Neutrophil (primary cell): ENCODE measurements around the gene ABCC8.

Source experiments
- H3K27ac ChIP-seq: fragments of 200-600 bp; sonication (generic); 2 replicates; pipeline ENCODE4 v1.5.1; 2016; ENCODE audit warnings: mild to moderate bottlenecking, moderate library complexity
- H3K27me3 ChIP-seq: fragments of 200-600 bp; sonication (generic); 2 replicates; pipeline ENCODE4 v1.6.0; 2016; ENCODE audit warnings: mild to moderate bottlenecking
- H3K36me3 ChIP-seq: fragments of 200-600 bp; sonication (generic); 2 replicates; pipeline ENCODE4 v1.5.1; 2017
- H3K4me1 ChIP-seq, 2 experiments: fragments of 200-600 bp in 1 of 2; sonication (generic) in 1 of 2; 1 replicate in 1 of 2; 2 replicates in 1 of 2; pipeline versions ENCODE4 v1.5.1 to v1.6.1; 2013 to 2016; ENCODE audit warnings: low read depth in 1 of 2, low read length in 1 of 2, mild to moderate bottlenecking in 1 of 2, moderate library complexity in 1 of 2; ENCODE audit not compliant: control insufficient read depth in 1 of 2, insufficient read depth in 1 of 2
- H3K4me3 ChIP-seq, 2 experiments: fragments of 200-600 bp in 1 of 2; sonication (generic) in 1 of 2; 1 replicate in 1 of 2; 2 replicates in 1 of 2; pipeline ENCODE4 v1.5.1; 2013 to 2016; ENCODE audit warnings: low read depth in 1 of 2, low read length in 1 of 2, mild to moderate bottlenecking in 1 of 2, moderate library complexity in 1 of 2
- H3K9me3 ChIP-seq: fragments of 200-600 bp; sonication (generic); 2 replicates; pipeline ENCODE4 v1.5.1; 2016
- CTCF ChIP-seq: fragments of 200-600 bp; sonication (generic); IDR thresholded peaks from 2 replicates; pipeline ENCODE4 v1.5.1; 2016; ENCODE audit warnings: antibody characterized with exemption

The ABCC8 gene

DNA sequence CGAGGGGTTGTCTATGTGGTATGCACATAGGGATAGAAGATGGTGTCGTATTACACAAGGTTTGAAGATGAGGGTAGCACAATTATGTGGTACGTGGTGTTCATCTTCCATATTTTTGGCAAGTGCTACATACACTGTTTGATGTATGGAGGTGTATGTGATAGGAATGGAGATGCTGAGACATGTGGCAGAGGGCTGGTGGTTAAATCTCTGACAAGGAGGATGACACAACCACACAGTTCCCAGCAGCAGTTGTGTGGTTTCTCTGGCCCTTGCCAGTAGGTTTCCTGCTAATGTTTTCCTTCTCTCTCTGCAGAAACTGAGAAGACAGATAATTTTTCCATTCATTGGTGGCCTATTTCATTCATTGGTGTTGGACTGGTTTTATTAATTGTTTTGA lies 108.1 kb downstream of the ABCC8 start:
- H3K36me3 ChIP-seq, result no peaks in the 10 kb centered on the region
- no peak overlapping the region for H3K4me3 ChIP-seq
- no peaks in the 10 kb centered on the region for H3K27me3 ChIP-seq
- TF ChIP-seq CTCF, result no peak
- H3K9me3 ChIP-seq, result peaks cover 41% of the 10 kb centered on the region
- H3K4me1 ChIP-seq, result peaks cover 32 to 34% of the 10 kb centered on the region in 2 experiments
- H3K27ac ChIP-seq, result no peak overlapping the region

DNA sequence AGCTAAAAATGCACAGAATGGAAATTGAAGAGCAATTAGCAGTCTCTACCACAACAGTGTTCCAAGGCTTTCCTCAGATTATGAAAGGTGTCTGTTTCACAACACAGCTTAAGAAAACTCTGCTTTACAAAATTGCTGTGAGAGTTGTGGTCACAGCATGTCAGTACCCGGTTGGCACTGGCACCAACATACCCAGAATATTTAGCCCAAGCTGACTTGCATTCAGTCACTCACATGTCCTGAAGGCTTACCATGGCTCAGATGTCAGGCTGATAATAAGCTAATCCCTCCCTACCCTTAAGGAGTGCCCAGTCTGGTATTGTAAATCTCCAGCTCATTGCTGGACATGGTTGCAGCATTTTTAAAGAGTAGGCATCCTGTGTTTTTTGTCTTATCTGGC lies 110.2 kb downstream of the ABCC8 start:
- H3K9me3 ChIP-seq, result peaks cover 21% of the 10 kb centered on the region

GRCh38 chr11:17354601-17354991 lies 122.0 kb downstream of the ABCC8 start:
- H3K27me3 ChIP-seq, result peaks cover 33% of the 10 kb centered on the region
- H3K4me3 ChIP-seq, result no peak overlapping the region
- H3K36me3 ChIP-seq, result no peaks in the 10 kb centered on the region
- peaks cover 28 to 29% of the 10 kb centered on the region in 2 experiments for H3K4me1 ChIP-seq
- H3K27ac ChIP-seq, result no peak overlapping the region
- peak; percentile 42 for TF ChIP-seq CTCF
- H3K9me3 ChIP-seq, result no peaks in the 10 kb centered on the region

More for the DNA sequence above, 110.2 kb downstream of the ABCC8 start:
- Histone ChIP-seq H3K36me3 (no peaks in the 10 kb centered on the region), H3K4me3 (no peak overlapping the region), H3K27me3 (no peaks in the 10 kb centered on the region), H3K27ac (peak overlapping the region; percentile 52), H3K4me1 (peaks cover 32 to 34% of the 10 kb centered on the region in 2 experiments)
- no peak for TF ChIP-seq CTCF

DNA sequence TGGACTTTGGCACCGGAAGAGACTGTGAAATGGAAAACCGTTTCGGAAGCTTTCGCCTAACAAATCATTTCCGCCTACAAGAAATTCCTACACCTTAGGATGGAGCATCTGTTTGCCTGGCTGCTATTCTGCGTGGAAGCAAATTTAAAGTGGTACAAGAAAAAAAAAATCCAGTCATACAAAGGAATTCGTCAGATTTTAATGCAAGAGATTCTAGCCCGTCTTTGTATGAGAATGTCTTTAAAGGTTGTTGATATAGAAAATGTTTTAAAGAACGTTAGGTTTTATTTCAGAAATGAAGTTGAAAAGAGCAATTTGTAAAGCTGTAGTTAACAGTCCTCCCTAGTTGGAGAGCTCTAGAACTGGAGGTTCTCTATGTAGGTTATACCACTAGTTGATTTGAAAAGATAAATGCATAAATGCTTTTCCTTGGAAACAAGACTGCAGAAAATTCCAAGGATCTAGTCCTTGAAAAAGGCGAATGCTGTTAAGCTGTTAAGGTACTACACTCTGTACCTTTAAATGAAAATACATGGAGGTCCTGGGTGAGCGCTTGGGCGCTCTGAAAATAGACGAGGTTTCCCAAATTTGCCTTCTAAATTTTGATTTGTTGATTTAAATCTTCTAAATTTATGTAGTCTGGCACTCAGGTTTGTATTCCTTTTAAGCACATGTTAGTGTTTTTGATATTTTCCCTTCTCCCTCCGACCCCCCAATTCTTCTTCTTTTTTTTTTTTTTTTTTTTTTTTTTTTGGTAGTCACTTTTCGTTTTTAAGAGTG lies 122.6 kb downstream of the ABCC8 start:
- peaks cover 28 to 29% of the 10 kb centered on the region in 2 experiments for H3K4me1 ChIP-seq
- H3K4me3 ChIP-seq, result peak overlapping the region; percentile 78 to 89
- H3K9me3 ChIP-seq, result no peaks in the 10 kb centered on the region
- TF ChIP-seq CTCF, result no peak
- H3K27ac ChIP-seq, result no peak overlapping the region
- H3K27me3 ChIP-seq, result peaks cover 33% of the 10 kb centered on the region
- no peaks in the 10 kb centered on the region for H3K36me3 ChIP-seq

DNA sequence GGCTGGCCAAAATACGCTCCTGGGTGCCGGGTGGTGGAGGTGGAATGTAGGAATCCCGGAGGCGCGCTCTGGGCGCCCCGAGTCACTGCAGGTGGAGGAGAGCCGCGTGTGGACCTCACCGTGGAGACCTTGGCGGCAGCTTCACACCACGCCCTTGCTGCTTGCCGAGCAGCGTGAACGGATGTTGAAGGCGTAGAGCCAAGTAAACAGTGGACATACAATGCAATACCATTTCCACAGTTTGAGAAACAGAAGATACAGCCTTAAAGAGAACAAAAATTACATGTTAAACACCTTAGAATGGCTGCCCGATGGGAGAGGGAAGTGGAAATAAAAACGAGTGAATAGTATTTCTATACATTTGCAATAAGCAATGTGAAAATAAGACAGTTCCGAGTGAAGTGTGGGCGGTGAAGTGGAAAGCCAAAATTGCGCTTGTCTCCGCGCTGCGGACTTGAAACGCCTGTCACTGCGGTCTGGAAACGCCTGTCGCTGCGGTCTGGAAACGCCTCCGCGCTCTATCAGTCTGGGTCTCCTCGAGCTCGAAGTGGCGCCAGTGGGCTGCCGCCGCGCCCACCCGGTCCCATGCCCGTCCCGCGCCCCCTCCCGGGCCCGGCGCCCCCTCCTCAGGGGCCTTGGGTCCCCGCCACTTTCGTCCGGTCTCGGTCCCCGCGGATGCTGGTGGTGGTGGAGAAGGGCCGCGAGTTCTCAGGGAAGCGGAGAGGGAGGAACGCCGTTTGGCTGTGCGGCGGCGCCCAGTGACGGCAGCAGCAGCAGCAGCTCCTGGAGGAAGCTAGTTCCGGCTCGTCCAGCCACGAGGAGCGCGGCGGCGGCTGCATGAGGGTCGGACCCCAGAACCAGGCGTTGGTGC lies 123.5 kb downstream of the ABCC8 start:
- no peak for TF ChIP-seq CTCF
- Histone ChIP-seq H3K4me3 (peak overlapping the region; percentile 78 to 89), H3K4me1 (peaks cover 28 to 29% of the 10 kb centered on the region in 2 experiments), H3K9me3 (no peaks in the 10 kb centered on the region), H3K27ac (peak overlapping the region; percentile 2), H3K36me3 (no peaks in the 10 kb centered on the region), H3K27me3 (peaks cover 33% of the 10 kb centered on the region)
